Lung microvascular endothelial cell (primary cell): Measurements from ENCODE around the gene PLBD1. TPM values are rescaled to one million over a fixed set of nuclear protein-coding genes. Genes with fewer than 3 reads are reported as not detected.

Experiments
- DNase-seq, 2 donors: peaks; one replicate each; pipeline versions ENCODE4 v3.0.0 to v3.0.0-alpha.2; 2010; ENCODE audit warnings: low read depth in 2 of 2
- total RNA-seq: library from RNA; depleted of rRNA; stranded (reverse); fragments of >200 nt; gene quantifications from 2 replicates; pipeline ENCODE4 v1.2.1, GENCODE V29; 2014

Gene PLBD1
- total RNA-seq, 1 donor from 2014 or later, result 0.40 TPM

DNA sequence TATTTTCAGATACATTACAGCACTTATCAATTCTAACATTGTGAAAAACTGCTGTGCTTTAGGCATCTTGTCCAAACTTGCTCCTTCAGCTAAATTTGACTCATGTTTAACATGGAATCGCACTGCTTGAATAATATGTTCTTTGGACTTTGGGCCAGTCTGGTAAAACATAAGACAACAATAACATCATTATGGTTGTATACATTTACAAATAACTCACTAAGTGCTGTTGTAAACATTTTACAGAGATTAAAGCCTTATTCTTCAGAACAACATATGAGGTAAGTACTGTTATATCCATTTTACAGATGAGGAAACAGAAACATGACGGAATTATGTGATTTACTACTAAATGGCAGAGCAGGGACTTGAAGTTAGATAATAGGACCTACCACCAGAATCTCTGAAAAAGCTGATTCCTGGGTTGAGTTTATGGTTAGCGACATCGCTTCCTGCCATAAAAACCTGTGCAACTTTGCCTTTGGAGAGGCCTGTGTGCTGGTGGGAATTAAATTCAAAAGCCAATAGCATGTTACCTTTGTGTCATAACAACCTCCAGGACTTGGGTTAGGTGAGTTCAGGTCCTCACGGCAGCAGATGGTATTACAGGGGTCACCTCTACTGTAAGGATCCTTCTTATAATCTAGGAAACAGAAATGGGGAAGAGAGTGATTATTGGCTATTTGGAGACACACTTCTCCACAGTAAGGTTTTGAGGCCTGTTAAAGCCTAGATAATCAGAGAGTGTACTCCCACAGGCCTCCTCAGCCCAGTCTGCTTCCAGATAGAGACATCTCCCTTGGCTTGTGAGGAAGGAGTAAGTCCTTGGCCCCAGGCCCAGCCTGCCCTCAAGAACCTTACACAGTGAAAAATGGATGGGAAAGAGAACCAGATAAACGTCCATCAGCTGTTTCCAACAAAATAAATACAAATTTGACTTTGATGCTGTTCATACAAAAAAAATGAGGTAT, 61.8 kb downstream of the PLBD1 start:
- DNase-seq, result no peak

DNA sequence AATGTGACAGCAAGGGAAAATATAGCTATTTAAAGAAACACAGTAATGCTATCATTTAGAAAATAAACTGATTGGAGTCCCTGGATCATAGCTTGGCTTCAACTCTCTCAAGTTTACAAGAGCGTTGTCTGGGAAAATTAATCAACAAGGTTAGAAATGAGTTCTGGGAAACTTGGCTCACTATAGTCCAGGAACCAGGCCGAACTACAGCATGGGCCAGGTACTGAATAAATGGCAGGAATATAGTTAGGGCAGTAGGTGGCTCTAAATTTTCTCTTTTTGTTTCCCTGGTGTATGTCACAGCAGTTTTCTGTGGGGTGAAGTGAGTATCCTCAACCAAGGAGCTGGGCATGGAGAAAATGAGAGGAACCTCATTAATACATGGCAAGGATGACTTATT, 72.4 kb downstream of the PLBD1 start:
- DNase-seq, result no peak

DNA sequence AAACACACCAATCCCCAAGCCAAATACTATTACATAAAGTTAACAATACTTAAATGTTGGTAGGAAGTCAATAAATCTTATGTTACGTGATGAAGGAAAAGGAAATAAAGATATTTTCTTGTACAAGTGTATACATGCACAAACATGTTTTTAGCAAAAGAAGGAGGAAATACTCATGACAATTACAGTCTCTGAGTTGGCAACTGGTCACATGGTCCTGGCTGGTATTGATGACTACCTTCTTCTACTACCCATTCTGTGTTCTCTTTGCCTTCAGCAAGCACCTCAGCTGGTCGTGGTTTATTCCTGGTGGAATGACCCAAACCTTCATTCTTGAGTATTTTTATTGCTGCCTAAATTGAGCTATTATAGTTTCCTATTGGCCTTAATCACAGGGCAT, 84.8 kb downstream of the PLBD1 start:
- no peak for DNase-seq

DNA sequence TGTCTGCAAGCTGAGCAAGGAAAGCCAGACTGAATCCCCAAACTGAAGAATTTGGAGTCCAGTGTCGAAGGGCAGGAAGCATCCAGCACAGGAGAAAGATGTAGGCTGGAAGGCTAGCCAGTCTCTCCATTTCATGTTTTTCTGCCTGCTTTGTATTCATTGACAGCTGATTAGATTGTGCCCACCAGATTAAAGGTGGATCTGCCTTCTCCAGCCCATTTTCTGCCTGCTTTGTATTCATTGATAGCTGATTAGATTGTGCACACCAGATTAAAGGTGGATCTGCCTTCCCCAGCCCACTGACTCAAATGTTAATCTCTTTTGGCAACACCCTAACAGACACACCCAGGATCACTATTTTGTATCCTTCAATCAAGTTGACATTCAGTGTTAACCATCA, 85.3 kb downstream of the PLBD1 start:
- no peak for DNase-seq

- DNase-seq, result no peak
Observed at GRCh38 chr12:14481201-14481600, 86.5 kb downstream of the PLBD1 start.

- no peak for DNase-seq
Observed at GRCh38 chr12:14479004-14479403, 88.7 kb downstream of the PLBD1 start.

- DNase-seq, result peak; percentile 35 to 37
Observed at GRCh38 chr12:14473707-14474287, 93.9 kb downstream of the PLBD1 start.

- no peak for DNase-seq
Observed at GRCh38 chr12:14471497-14471896, 96.2 kb downstream of the PLBD1 start.

DNA sequence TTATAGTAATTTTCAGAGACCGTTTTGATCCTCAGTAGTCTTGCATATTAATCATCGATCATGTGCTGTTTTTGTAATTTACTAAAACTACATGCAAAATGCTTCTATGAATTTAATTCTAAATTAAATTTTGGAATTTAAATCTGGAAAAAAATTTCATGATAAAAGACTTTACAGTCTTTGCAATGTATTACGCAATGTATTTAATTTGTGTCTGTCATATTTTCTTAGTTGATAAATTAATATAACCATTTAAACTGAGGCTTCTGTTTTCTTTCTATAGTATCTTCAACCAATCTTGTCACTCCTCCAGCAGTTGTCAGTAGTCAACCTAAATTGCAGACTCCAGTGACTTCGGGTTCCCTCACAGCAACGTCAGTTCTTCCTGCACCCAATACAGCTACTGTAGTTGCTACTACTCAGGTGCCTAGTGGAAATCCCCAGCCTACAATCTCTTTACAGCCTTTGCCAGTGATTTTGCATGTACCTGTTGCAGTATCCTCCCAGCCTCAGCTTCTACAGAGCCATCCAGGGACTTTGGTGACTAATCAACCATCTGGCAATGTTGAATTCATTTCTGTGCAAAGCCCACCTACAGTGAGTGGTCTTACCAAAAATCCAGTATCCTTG, 107.4 kb downstream of the PLBD1 start:
- DNase-seq, result no peak

GRCh38 chr12:14454098-14454907, 113.4 kb downstream of the PLBD1 start:
- peak; percentile 53 to 56 for DNase-seq

Other genes with a start within 250 kb of the PLBD1 start
- gene ATF7IP, start 202.2 kb downstream of the PLBD1 start, total RNA-seq, result 14.6 and 15.9 TPM in 2 replicates
- not detected in 2 replicates for gene GUCY2C, start 128.7 kb upstream of the PLBD1 start, total RNA-seq
- 11.5 and 15.9 TPM in 2 replicates for gene WBP11, start 235.6 kb upstream of the PLBD1 start, total RNA-seq
- 0.65 and 1.2 TPM in 2 replicates for gene C12orf60, start 235.8 kb upstream of the PLBD1 start, total RNA-seq
- 1.3 and 2.2 TPM in 2 replicates for gene SMCO3, start 246.3 kb upstream of the PLBD1 start, total RNA-seq